Heart right ventricle (tissue), 16 donors: ENCODE data around the gene ABRACL. TPM values are rescaled to one million over a fixed set of nuclear protein-coding genes. Genes with fewer than 3 reads are reported as not detected.
A peak's percentile ranks its signal among the peaks of the same experiment; 100 is the strongest.

Experiments
- ATAC-seq, 8 donors: fragments of 200-7000 bp; cut with Tn5 transposase; one replicate each; pipeline ENCODE4 v1.9.1; 2020; ENCODE audit warnings: mild to moderate bottlenecking in 8 of 8, moderate library complexity in 8 of 8, moderate number of reproducible peaks in 1 of 8
- DNase-seq, 2 donors: peaks; one replicate each; pipeline ENCODE4 v3.0.0-alpha.2; 2020
- H3K27ac ChIP-seq, 10 donors: fragments of 200-600 bp; sonication (generic) in 2 of 10; one replicate each; pipeline versions ENCODE4 v1.5.0 to v1.8.0; 2020 to 2022; ENCODE audit warnings: mild to moderate bottlenecking in 3 of 10
- H3K27me3 ChIP-seq, 7 donors: fragments of 200-600 bp; one replicate each; pipeline ENCODE4 v1.8.0; 2021 to 2022; ENCODE audit warnings: mild to moderate bottlenecking in 2 of 7
- H3K36me3 ChIP-seq, 9 donors: fragments of 200-600 bp; sonication (generic) in 1 of 9; one replicate each; pipeline versions ENCODE4 v1.5.0 to v1.8.0; 2020 to 2022; ENCODE audit warnings: mild to moderate bottlenecking in 2 of 9
- H3K4me1 ChIP-seq, 9 donors: fragments of 200-600 bp; sonication (generic) in 1 of 9; one replicate each; pipeline versions ENCODE4 v1.5.0 to v1.8.0; 2020 to 2022; ENCODE audit warnings: mild to moderate bottlenecking in 4 of 9
- H3K4me3 ChIP-seq, 10 donors: fragments of 200-600 bp; sonication (generic) in 2 of 10; one replicate each; pipeline versions ENCODE4 v1.5.0 to v1.8.0; 2020 to 2022; ENCODE audit warnings: mild to moderate bottlenecking in 7 of 10, moderate library complexity in 2 of 10
- H3K9me3 ChIP-seq, 11 donors: fragments of 200-600 bp in 10 of 11; sonication (generic) in 2 of 11; one replicate each; pipeline versions ENCODE4 v1.5.0 to v1.8.0; 2013 to 2022; ENCODE audit warnings: mild to moderate bottlenecking in 2 of 11, control low read depth in 1 of 11, moderate library complexity in 1 of 11
- WGBS, 2 donors: extraction: QIAGEN DNeasy Blood & Tissue Kit; methylation state at CpG; one replicate each; pipeline ENCODE4 v1.1.7; 2013; ENCODE audit warnings: inconsistent platforms in 1 of 2; 5-methylcytosine and 5-hydroxymethylcytosine counted together
- intact Hi-C, 10 donors: fragments of 100-400 bp; cut with DNase I; formaldehyde crosslinking; loops; one replicate each; pipeline versions ENCODE4 v1.11.1 to v1.14.2; 2022
- polyA plus RNA-seq, 2 donors: library from polyadenylated mRNA; stranded (reverse); fragments of 200-250 nt; gene quantifications; one replicate each; pipeline ENCODE4 v1.2.3, GENCODE V29; 2013
- total RNA-seq, 10 donors: library from RNA; stranded (reverse); fragmentation: NEBNext Ultra II Directional in 3 of 10; extraction: Animal tissue kit (Norgen Biotek cat#: 25700) in 3 of 10; gene quantifications; one replicate each; pipeline versions ENCODE4 v1.2.1 to v1.2.4, GENCODE V29; 2021 to 2023
- TF ChIP-seq, protein P1 (sequence below), 9 donors: fragments of 200-600 bp; sonication (generic) in 2 of 9; IDR thresholded peaks; one replicate each; pipeline versions ENCODE4 v1.5.0 to v1.8.0; 2021 to 2022; ENCODE audit warnings: antibody characterized with exemption in 9 of 9, mild to moderate bottlenecking in 5 of 9, moderate library complexity in 1 of 9
- donor health status: Arrhythmogenic right ventricular cardiomyopathy.
- donor health status: ischemic (EF 13 %, LVEDD 7.1; RV severe dilation, severe dysfunction).
- donor health status: healthy with polysubstance abuse.
- donor health status: DM: no; HTN: yes; CAD: no.
- donor health status: DM: no; HTN: no; CAD: no.
- donor health status: ischemic (EF 25% LVEDD 6.9; RV normal size, moderate dysfunction).
- donor health status: ischemic (EF 25% LVEDD 5.7; RV mildly dilated, moderate dysfunction).
- donor health status: healthy.
- donor health status: DM: yes; HTN: yes; CAD: no.
- donor health status: Ischemic cardiomyopathy.
- donor health status: ischemic (EF 35%, LVEDD 5.7; RV mildly dilated, moderate dysfunction).
- donor health status: nonischemic (EF 11% LVEDD 7.7; RV severe dilation, severe dysfunction).
- donor health status: DM: yes; HTN: yes; CAD: no.
- donor health status: PGD.
- donor health status: ischemic (EF 29% LVEDD 5.4; RV normal size, mild dysfunction).
- donor health status: nonischemic (EF 23%, LVEDD 6.1; RV moderate dilation, normal function).

The ABRACL gene
- total and polyA plus RNA-seq, 12 donors: 2.6 to 20.8 (median 5.6) TPM

DNA sequence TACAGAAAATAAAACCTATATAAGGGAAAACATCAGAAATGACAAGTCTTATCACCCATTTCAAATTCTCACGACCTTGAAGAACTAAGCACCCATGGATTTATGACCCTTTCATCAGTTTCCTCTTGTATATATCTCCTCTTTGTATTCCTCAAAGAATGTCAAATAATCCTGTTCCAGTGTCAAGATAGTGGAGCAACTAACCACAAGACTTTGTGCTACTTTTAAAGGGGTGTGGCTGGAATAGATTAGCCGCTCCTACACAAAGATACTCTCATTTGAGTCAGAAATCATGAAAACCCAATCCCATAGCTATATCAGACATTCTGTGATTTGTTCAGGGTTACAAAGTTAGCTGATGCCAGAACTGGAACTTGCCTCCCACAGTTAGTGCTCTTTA, 47.1 kb upstream of the ABRACL start:
- no peak overlapping the region for H3K27ac ChIP-seq
- H3K27me3 ChIP-seq: no peaks in the 10 kb centered on the region
- H3K4me1 ChIP-seq: peaks cover 0 to 73% (median 51%) of the 10 kb centered on the region in 9 donors
- intact Hi-C loops: loop anchor here in 2 of 10 donors (10.0 kb wide), 1 partner anchor 67 kb away; no protein-coding TSS in a partner anchor
- no peak for ATAC-seq
- H3K4me3 ChIP-seq: no peak overlapping the region
- DNase-seq: no peak
- WGBS, 2 donors: 52 to 68% methylated on average over 2 of the region's 2 CpGs
- TF ChIP-seq, protein P1, sequence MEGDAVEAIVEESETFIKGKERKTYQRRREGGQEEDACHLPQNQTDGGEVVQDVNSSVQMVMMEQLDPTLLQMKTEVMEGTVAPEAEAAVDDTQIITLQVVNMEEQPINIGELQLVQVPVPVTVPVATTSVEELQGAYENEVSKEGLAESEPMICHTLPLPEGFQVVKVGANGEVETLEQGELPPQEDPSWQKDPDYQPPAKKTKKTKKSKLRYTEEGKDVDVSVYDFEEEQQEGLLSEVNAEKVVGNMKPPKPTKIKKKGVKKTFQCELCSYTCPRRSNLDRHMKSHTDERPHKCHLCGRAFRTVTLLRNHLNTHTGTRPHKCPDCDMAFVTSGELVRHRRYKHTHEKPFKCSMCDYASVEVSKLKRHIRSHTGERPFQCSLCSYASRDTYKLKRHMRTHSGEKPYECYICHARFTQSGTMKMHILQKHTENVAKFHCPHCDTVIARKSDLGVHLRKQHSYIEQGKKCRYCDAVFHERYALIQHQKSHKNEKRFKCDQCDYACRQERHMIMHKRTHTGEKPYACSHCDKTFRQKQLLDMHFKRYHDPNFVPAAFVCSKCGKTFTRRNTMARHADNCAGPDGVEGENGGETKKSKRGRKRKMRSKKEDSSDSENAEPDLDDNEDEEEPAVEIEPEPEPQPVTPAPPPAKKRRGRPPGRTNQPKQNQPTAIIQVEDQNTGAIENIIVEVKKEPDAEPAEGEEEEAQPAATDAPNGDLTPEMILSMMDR (IDR thresholded peaks at IDR 0.05): no peak
- H3K36me3 ChIP-seq: no peaks in the 10 kb centered on the region
- H3K9me3 ChIP-seq: no peaks in the 10 kb centered on the region

DNA sequence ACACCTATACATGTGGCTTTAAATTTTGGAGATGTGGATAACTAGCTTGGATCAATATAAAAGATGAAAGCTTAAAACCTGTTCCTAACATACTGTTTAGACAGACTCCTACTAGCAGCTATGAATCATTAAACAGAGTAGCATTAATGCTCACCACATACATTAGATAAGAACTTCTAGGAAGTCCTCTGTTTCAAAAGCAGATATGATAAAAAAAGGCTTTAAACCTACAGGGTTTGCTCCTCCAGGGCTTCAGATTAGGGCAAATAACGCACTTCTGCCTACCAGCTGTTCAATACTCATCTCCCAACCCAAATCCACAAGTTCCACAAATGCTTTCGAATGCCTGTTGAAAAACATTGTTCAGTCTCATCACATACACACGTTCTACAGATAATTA, 42.0 kb upstream of the ABRACL start:
- no peaks in the 10 kb centered on the region for H3K36me3 ChIP-seq
- H3K27ac ChIP-seq: peak overlapping the region in 7 of 10 donors; percentile 27 to 97 (median 94)
- TF ChIP-seq, protein P1 (IDR thresholded peaks at IDR 0.05): no peak
- intact Hi-C loops: loop anchor here in 6 of 10 donors (2.0 to 10.0 kb wide), 6 partner anchors 34 to 170 kb away; partner anchors contain the start of gene ABRACL (in 1 of the 6)
- H3K27me3 ChIP-seq: no peaks in the 10 kb centered on the region
- WGBS, 2 donors: 9 to 11% methylated on average over 3 of the region's 3 CpGs
- DNase-seq (no peak), ATAC-seq (no peak)
- peak overlapping the region; percentile 64 to 97 (median 92) for H3K4me3 ChIP-seq
- H3K9me3 ChIP-seq: no peaks in the 10 kb centered on the region
- H3K4me1 ChIP-seq: peaks cover 0 to 62% (median 51%) of the 10 kb centered on the region in 9 donors

GRCh38 chr6:138987080-138987642, 41.4 kb upstream of the ABRACL start:
- intact Hi-C loops: loop anchor here in 6 of 10 donors (2.0 to 10.0 kb wide), 6 partner anchors 35 to 170 kb away; partner anchors contain the start of gene ABRACL (in 1 of the 6)
- ATAC-seq (peak in 7 of 8 donors; percentile 5 to 39 (median 16)), DNase-seq (peak; percentile 15 to 45)
- Histone ChIP-seq H3K27ac (peak overlapping the region; percentile 79 to 97 (median 94)), H3K27me3 (no peaks in the 10 kb centered on the region), H3K36me3 (no peaks in the 10 kb centered on the region), H3K4me3 (peak overlapping the region; percentile 64 to 97 (median 92)), H3K4me1 (peaks cover 0 to 56% (median 45%) of the 10 kb centered on the region in 9 donors), H3K9me3 (no peaks in the 10 kb centered on the region)
- TF ChIP-seq, protein P1 (IDR thresholded peaks at IDR 0.05): no peak
- WGBS, 2 donors: 0% methylated on average over 29 to 35 of the region's 35 CpGs

DNA sequence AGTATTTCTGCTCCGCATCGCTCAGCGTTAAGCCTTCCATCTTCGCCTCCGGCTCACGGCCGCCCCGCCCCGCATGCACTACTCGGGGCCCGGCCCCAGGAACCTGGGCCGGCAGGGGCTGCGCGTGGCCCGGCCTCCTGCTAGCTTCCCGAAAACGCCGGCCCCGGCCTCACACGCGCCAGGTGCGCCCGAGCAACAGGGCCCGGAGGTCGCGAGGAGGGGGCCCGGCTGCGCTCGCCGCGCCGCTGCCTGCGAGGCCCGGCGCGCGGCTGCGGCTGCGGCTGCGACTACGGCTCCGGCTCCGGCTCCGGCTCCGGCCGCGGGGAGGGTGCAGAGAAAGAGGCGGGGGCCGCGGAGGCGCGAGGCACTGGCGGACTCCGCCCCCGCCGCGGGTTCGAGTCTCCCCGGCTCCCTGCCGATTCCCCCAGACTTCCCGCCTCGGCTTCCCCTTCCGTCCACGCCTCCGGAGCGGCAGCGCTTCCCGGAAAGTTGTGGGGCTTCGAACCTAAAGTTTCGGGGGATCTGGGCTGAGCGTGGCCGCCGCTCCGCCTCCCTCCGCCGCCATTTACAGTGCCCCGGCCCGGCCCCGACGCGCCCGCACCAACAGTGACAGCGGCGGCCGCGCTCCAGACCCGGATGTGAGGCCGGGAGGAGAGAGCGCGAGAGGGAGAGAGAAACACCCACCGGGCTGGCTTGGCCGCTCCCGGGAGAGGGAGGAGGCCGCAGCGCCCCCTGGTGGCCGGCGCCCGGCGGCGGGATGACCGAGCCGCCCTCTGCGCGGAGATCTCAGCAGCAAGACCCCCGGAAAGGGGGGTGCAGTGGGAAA, 40.7 kb upstream of the ABRACL start, which contains the start of gene REPS1:
Gene REPS1 (minus strand): TSS at position 611 of the 826 bp plus-strand sequence. CDS start 571 bp downstream, at position 40.
- Histone ChIP-seq H3K4me1 (peaks cover 0 to 49% (median 38%) of the 10 kb centered on the region in 9 donors), H3K27me3 (no peaks in the 10 kb centered on the region), H3K27ac (peak within 1 kb of the TSS; percentile 79 to 97 (median 94)), H3K36me3 (no peaks in the 10 kb centered on the region), H3K9me3 (no peaks in the 10 kb centered on the region), H3K4me3 (peak within 1 kb of the TSS; percentile 64 to 97 (median 92))
- TF ChIP-seq, protein P1 (IDR thresholded peaks at IDR 0.05): peak; percentile 97 to 100 (median 99)
- ATAC-seq (peak; percentile 98), DNase-seq (peak; percentile 92 to 93)
- intact Hi-C loops: loop anchor here in 9 of 10 donors (1.0 to 10.0 kb wide), 8 partner anchors 36 to 173 kb away; partner anchors contain the start of gene ABRACL (in 1 of the 9)
- 0 to 1% methylated on average over 97 to 105 of the region's 105 CpGs for WGBS, 2 donors
